Measurements from ENCODE around the gene TMPO.
A peak's percentile ranks its signal among the peaks of the same experiment; 100 is the strongest.
"Not testable (repeated sequence)": the region's sequence is repeated elsewhere in the genome, so short reads cannot be mapped to it uniquely, and the experiment has no call there.

The TMPO gene

DNA sequence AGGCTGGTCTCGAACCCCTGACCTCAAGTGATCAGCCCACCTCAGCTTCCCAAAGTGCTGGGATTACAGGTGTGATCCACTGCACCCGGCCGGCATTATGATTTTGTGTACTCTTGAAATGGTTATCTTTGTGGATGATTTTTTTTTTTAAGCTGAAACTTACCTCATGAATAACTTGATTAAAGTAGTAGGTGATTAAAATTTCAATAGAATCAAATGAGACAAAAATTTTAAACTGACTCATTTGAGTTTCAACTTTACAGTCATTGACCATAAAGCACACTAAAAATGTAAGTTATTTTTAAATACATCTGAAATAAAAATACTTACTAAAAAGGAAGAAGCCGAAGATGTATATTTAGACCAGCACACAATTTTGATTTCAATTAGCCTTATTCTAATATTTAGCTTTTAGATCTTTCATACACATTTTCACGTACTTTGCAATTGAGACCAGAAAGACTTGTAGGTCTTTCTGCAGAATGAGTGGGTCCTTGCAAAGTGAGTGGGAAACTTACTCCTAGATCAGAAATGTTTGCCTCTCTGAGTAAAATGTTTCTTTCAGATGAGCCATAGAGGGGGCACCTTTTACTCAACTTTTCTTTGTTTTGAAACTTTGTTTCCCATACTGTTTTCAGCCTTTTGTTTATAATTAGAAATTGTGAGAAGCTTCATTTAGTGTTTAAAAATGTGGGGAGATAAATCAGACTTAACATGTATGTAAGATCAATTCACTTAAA lies 34.2 kb downstream of the TMPO start:
- no peak for DNase-seq (ENCODE audit: low spot score)
- H3K27ac ChIP-seq = no peak overlapping the region
- TF ChIP-seq, protein P1, sequence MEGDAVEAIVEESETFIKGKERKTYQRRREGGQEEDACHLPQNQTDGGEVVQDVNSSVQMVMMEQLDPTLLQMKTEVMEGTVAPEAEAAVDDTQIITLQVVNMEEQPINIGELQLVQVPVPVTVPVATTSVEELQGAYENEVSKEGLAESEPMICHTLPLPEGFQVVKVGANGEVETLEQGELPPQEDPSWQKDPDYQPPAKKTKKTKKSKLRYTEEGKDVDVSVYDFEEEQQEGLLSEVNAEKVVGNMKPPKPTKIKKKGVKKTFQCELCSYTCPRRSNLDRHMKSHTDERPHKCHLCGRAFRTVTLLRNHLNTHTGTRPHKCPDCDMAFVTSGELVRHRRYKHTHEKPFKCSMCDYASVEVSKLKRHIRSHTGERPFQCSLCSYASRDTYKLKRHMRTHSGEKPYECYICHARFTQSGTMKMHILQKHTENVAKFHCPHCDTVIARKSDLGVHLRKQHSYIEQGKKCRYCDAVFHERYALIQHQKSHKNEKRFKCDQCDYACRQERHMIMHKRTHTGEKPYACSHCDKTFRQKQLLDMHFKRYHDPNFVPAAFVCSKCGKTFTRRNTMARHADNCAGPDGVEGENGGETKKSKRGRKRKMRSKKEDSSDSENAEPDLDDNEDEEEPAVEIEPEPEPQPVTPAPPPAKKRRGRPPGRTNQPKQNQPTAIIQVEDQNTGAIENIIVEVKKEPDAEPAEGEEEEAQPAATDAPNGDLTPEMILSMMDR (conservative IDR thresholded peaks at IDR 0.05; ENCODE audit: low read depth) = no peak
- ChIA-PET CTCF (interaction anchor here (0.7 kb wide), 1 partner anchor 20 kb away, joined by 3 read pairs; no protein-coding TSS in a partner anchor), POLR2A (ENCODE audit: low non-redundant PET) (no interaction called here)

DNA sequence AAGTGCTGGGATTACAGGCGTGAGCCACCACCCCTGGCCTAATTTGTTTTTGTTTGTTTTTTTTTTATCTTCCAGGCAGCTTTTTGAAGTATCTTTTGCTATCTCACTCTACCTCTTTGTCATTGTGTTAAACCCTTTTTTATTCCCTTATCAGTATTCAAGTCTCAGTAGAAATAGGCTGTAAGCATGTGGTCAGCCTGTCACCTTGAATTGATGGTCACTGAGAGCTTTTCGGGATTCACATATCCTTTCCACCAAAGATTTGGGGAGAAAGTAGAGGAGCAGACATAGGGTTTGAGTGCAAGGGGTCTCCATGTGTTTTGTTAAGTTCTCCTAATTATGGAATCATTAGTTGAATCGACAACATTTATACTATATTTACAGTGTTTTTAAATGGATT lies 36.4 kb downstream of the TMPO start:
- H3K27ac ChIP-seq = no peak overlapping the region
- no peak for DNase-seq (ENCODE audit: low spot score)
- ChIA-PET POLR2A (ENCODE audit: low non-redundant PET) (no interaction called here), CTCF (no interaction called here)
- TF ChIP-seq, protein P1 (conservative IDR thresholded peaks at IDR 0.05; ENCODE audit: low read depth) = no peak

DNA sequence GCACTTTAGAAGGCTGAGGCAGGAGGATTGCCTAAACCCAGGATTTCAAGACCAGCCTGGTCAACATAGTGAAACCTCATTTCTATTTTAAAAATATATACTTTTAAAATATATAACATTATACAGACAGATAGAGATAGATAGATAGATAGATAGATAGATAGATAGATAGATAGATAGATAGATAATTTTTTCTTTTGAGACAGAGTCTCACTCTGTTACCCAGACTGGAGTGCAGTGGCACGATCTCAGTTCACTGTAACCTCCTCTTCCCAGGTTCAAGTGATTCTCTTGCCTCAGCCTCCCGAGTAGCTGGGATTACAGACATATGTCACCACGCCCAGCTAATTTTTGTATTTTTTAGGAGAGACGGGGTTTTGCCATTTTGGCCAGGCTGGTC lies 42.7 kb downstream of the TMPO start:
- H3K27ac ChIP-seq; POLR2A ChIA-PET (ENCODE audit: low non-redundant PET); DNase-seq (ENCODE audit: low spot score): not testable (repeated sequence)
- CTCF ChIA-PET = interaction anchor here (0.6 kb wide), 1 partner anchor 1554 kb away, joined by 3 read pairs; no protein-coding TSS in a partner anchor

DNA sequence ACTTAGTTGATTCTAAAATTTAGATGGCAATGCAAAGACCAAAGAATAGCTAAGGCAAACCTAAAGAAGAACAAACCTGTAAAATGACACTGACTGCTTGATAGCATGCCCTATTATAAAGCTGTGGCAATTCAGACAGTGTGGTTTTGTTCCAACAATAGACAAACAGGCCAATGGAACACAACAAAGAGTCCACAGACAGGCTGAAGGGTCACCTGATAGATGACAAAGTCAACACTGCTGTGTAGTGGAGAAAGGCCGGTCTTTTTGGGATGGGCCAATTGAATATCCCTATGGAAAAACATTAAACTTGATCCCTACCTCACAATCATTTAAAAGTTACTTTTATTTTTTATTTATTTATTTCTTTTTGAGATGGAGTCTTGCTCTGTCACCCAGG lies 44.3 kb downstream of the TMPO start:
- TF ChIP-seq, protein P1 (conservative IDR thresholded peaks at IDR 0.05; ENCODE audit: low read depth) = no peak
- ChIA-PET CTCF (interaction anchor here (0.6 kb wide), 1 partner anchor 289 kb away, joined by 4 read pairs; no protein-coding TSS in a partner anchor), POLR2A (ENCODE audit: low non-redundant PET) (no interaction called here)
- no peak overlapping the region for H3K27ac ChIP-seq
- no peak for DNase-seq (ENCODE audit: low spot score)

DNA sequence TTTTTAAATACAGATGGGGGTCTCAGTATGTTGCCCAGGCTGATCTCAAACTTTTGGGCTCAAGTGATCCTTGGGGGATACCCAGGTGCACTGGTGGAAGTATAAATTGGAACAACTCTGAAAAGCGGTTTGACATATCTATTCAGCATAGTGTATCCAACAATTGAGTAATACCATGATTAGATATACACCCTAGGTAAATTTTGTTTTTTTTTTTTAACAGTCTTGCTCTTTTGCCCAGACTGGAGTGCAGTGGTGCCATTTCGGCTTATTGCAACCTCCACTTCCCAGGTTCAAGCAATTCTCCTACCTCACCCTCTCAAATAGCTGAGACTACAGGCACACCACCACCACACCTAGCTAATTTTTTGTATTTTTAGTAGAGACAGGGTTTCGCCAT lies 46.5 kb downstream of the TMPO start:
- ChIA-PET POLR2A (ENCODE audit: low non-redundant PET) (interaction anchor here (0.9 kb wide), 1 partner anchor 32 kb away, joined by 4 read pairs; the partner anchor contains the start of gene SLC25A3), CTCF (no interaction called here)
- DNase-seq (ENCODE audit: low spot score) = no peak
- H3K27ac ChIP-seq = no peak overlapping the region
- TF ChIP-seq, protein P1 (conservative IDR thresholded peaks at IDR 0.05; ENCODE audit: low read depth) = no peak

DNA sequence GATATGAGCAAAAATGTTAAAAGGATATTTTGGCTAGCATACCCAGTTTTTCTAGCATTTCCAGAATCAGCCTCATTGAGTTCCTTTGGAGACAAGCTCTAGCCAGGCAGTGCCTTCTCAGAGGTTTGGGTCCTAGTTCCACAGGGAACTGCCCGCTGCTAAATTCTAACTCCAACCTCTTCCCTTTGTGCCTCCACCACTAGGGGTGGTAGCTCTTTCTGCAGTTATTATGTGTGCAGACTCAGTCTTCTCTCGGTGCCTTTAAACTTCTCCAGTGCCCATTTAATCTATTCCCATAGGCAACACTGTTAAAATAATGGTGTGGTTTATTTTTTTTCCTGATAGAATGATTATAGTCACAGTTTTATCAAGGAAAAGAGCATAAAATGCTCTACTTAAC lies 56.6 kb downstream of the TMPO start:
- TF ChIP-seq, protein P1 (conservative IDR thresholded peaks at IDR 0.05; ENCODE audit: low read depth) = peak; percentile 13; the same call in 1 of the 2 replicates
- DNase-seq (ENCODE audit: low spot score) = no peak
- POLR2A ChIA-PET (ENCODE audit: low non-redundant PET) = no interaction called here
- H3K27ac ChIP-seq = no peak overlapping the region
- CTCF ChIA-PET = interaction anchor here (0.6 to 1.0 kb wide), 2 partner anchors 11 to 152 kb away, joined by 3 to 4 read pairs; no protein-coding TSS in a partner anchor

DNA sequence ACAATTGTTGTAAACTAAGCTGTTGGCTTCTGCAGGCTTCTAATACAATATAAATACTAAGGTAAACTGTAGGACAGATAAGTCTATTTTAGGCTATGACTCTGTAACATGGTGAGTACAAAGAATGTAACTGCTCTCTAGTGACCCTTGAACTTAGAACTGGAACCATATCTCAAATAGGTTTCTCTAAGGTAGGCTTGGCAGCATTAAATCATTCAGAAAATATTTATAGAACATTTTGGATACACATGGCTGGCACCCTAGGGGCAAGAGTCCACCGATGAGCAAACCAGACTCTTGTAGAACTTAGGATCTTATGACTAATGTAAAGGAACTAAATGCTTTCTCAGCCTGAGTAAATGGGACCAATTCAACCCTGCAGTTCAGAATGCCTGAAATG lies 58.7 kb downstream of the TMPO start:
- TF ChIP-seq, protein P1 (conservative IDR thresholded peaks at IDR 0.05; ENCODE audit: low read depth) = no peak
- CTCF ChIA-PET = no interaction called here
- no peak for DNase-seq (ENCODE audit: low spot score)
- no peak overlapping the region for H3K27ac ChIP-seq
- POLR2A ChIA-PET (ENCODE audit: low non-redundant PET) = no interaction called here
